ENCODE results near the gene GFRA1. TPM values are rescaled to one million over a fixed set of nuclear protein-coding genes. Genes with fewer than 3 reads are reported as not detected.

The GFRA1 gene
- total RNA-seq, 1 experiment from 2014 or later = 0.30 TPM

- ChIA-PET RAD21 (ENCODE audit: low non-redundant PET in 1 of 2, low total read pairs in 2 of 2, uncharacterized antibody in 2 of 2, unreplicated experiment in 2 of 2) (no interaction called here), POLR2A (no interaction called here), CTCF (no interaction called here)
- H4K20me1 ChIP-seq (ENCODE audit: insufficient read depth) = no peaks in the 10 kb centered on the region
- no peak overlapping the region for H3K4me2 ChIP-seq (ENCODE audit: low read length)
- no peak overlapping the region for H3K9ac ChIP-seq (ENCODE audit: low read length)
- H3K27me3 ChIP-seq (ENCODE audit: insufficient read depth, low read length) = peaks cover 29% of the 10 kb centered on the region
- H3K9me2 ChIP-seq (ENCODE audit: insufficient read depth) = no peaks in the 10 kb centered on the region
- no peaks in the 10 kb centered on the region for H3K4me1 ChIP-seq (ENCODE audit: control insufficient read depth in 1 of 2, insufficient read depth in 2 of 2, low read length in 2 of 2)
- intact Hi-C loops (cut with micrococcal nuclease) = no loop called here
- H3K27ac ChIP-seq (ENCODE audit: low read depth, low read length) = no peak overlapping the region
- no peak overlapping the region for H2AFZ ChIP-seq (ENCODE audit: low read depth, low read length, poor library complexity, severe bottlenecking)
- no peaks in the 10 kb centered on the region for H3K79me2 ChIP-seq (ENCODE audit: insufficient read depth, low read length)
- ATAC-seq (no peak), DNase-seq (ENCODE audit: low read depth, low spot score) (no peak)
- H3K4me3 ChIP-seq (replicated peaks in 1 of 2; ENCODE audit: low read depth in 1 of 2, low read length in 2 of 2) = no peak overlapping the region
- TF ChIP-seq ZBTB33 (IDR thresholded peaks at IDR 0.05; ENCODE audit: extremely low read depth, insufficient replicate concordance, low read length) (no peak), CTCF (IDR thresholded peaks at IDR 0.05 in 2 of 3, conservative IDR thresholded peaks at IDR 0.05 in 1 of 3; ENCODE audit: borderline replicate concordance in 1 of 3, insufficient read depth in 1 of 3, low read depth in 2 of 3, low read length in 2 of 3) (no peak), CEBPB (IDR thresholded peaks at IDR 0.05; ENCODE audit: low read depth) (no peak), EZH2 (IDR thresholded peaks at IDR 0.05) (no peak), POLR2AphosphoS5 (IDR thresholded peaks at IDR 0.05; ENCODE audit: low read depth, low read length) (no peak), POLR2A (IDR thresholded peaks at IDR 0.05; ENCODE audit: borderline replicate concordance, extremely low read depth, insufficient read depth, insufficient read length) (no peak), ZFX (IDR thresholded peaks at IDR 0.05) (no peak)
- H3K9me3 ChIP-seq (ENCODE audit: control insufficient read depth in 1 of 2, insufficient read depth in 1 of 2, low read depth in 1 of 2, low read length in 2 of 2) = no peaks in the 10 kb centered on the region
- H3K36me3 ChIP-seq (ENCODE audit: control insufficient read depth in 1 of 2, insufficient read depth in 2 of 2, low read length in 2 of 2) = no peaks in the 10 kb centered on the region
- BruUV-seq (replicated peaks) = no TSS peak
Measured at GRCh38 chr10:116278846-116279245, 5.8 kb upstream of the GFRA1 start.
